Neutrophil (primary cell): ENCODE data around the gene SIM1.

Source experiments
- H3K27ac ChIP-seq: fragments of 200-600 bp; sonication (generic); 2 replicates; pipeline ENCODE4 v1.5.1; 2016; ENCODE audit warnings: mild to moderate bottlenecking, moderate library complexity
- H3K27me3 ChIP-seq: fragments of 200-600 bp; sonication (generic); 2 replicates; pipeline ENCODE4 v1.6.0; 2016; ENCODE audit warnings: mild to moderate bottlenecking
- H3K36me3 ChIP-seq: fragments of 200-600 bp; sonication (generic); 2 replicates; pipeline ENCODE4 v1.5.1; 2017
- H3K4me1 ChIP-seq, 2 experiments: fragments of 200-600 bp in 1 of 2; sonication (generic) in 1 of 2; 1 replicate in 1 of 2; 2 replicates in 1 of 2; pipeline versions ENCODE4 v1.5.1 to v1.6.1; 2013 to 2016; ENCODE audit warnings: low read depth in 1 of 2, low read length in 1 of 2, mild to moderate bottlenecking in 1 of 2, moderate library complexity in 1 of 2; ENCODE audit not compliant: control insufficient read depth in 1 of 2, insufficient read depth in 1 of 2
- H3K4me3 ChIP-seq, 2 experiments: fragments of 200-600 bp in 1 of 2; sonication (generic) in 1 of 2; 1 replicate in 1 of 2; 2 replicates in 1 of 2; pipeline ENCODE4 v1.5.1; 2013 to 2016; ENCODE audit warnings: low read depth in 1 of 2, low read length in 1 of 2, mild to moderate bottlenecking in 1 of 2, moderate library complexity in 1 of 2
- H3K9me3 ChIP-seq: fragments of 200-600 bp; sonication (generic); 2 replicates; pipeline ENCODE4 v1.5.1; 2016
- CTCF ChIP-seq: fragments of 200-600 bp; sonication (generic); IDR thresholded peaks from 2 replicates; pipeline ENCODE4 v1.5.1; 2016; ENCODE audit warnings: antibody characterized with exemption

The SIM1 gene

GRCh38 chr6:100346203-100346602 lies 118.5 kb downstream of the SIM1 start:
- Histone ChIP-seq H3K36me3 (no peaks in the 10 kb centered on the region), H3K4me1 (no peaks in the 10 kb centered on the region), H3K27ac (no peak overlapping the region), H3K9me3 (no peaks in the 10 kb centered on the region), H3K4me3 (no peak overlapping the region), H3K27me3 (no peaks in the 10 kb centered on the region)
- no peak for TF ChIP-seq CTCF

GRCh38 chr6:100344761-100345160 lies 120.0 kb downstream of the SIM1 start:
- Histone ChIP-seq H3K4me3 (no peak overlapping the region), H3K4me1 (no peaks in the 10 kb centered on the region), H3K27ac (no peak overlapping the region), H3K27me3 (no peaks in the 10 kb centered on the region), H3K9me3 (no peaks in the 10 kb centered on the region), H3K36me3 (no peaks in the 10 kb centered on the region)
- TF ChIP-seq CTCF = no peak

GRCh38 chr6:100344321-100344720 lies 120.4 kb downstream of the SIM1 start:
- Histone ChIP-seq H3K27ac (no peak overlapping the region), H3K27me3 (no peaks in the 10 kb centered on the region), H3K4me1 (no peaks in the 10 kb centered on the region), H3K4me3 (no peak overlapping the region), H3K36me3 (no peaks in the 10 kb centered on the region), H3K9me3 (no peaks in the 10 kb centered on the region)
- no peak for TF ChIP-seq CTCF

- H3K4me1 ChIP-seq = no peaks in the 10 kb centered on the region
These were observed 121.2 kb downstream of the SIM1 start for GRCh38 chr6:100343316-100344077.

GRCh38 chr6:100342830-100343229 lies 121.9 kb downstream of the SIM1 start:
- Histone ChIP-seq H3K4me3 (no peak overlapping the region), H3K4me1 (no peaks in the 10 kb centered on the region), H3K36me3 (no peaks in the 10 kb centered on the region), H3K27me3 (no peaks in the 10 kb centered on the region), H3K9me3 (no peaks in the 10 kb centered on the region), H3K27ac (no peak overlapping the region)
- no peak for TF ChIP-seq CTCF

More at GRCh38 chr6:100343316-100344077, 121.2 kb downstream of the SIM1 start:
- H3K27ac ChIP-seq = no peak overlapping the region
- no peak overlapping the region for H3K4me3 ChIP-seq
- H3K27me3 ChIP-seq = no peaks in the 10 kb centered on the region
- no peaks in the 10 kb centered on the region for H3K36me3 ChIP-seq
- no peak for TF ChIP-seq CTCF
- no peaks in the 10 kb centered on the region for H3K9me3 ChIP-seq
